Neural cell (in vitro differentiated cells): ENCODE data around the gene MSGN1. TPM values are rescaled to one million over a fixed set of nuclear protein-coding genes. Genes with fewer than 3 reads are reported as not detected.

ENCODE experiments used
- H2AFZ ChIP-seq: fragments of 200-600, 300-800 bp; sonication (generic), shearing (Covaris generic); 2 replicates; pipeline ENCODE4 v1.6.0; 2014; ENCODE audit warnings: low read depth, mild to moderate bottlenecking, antibody characterized with exemption, low read length, moderate library complexity
- H3F3A ChIP-seq: fragments of 200-600 bp; shearing (Covaris generic); 2 replicates; pipeline ENCODE4 v1.6.1; 2016; ENCODE audit warnings: mild to moderate bottlenecking, moderate library complexity, mixed read lengths, antibody characterized with exemption, low read length; ENCODE audit not compliant: insufficient read depth, poor library complexity, severe bottlenecking
- H3K27ac ChIP-seq: fragments of 200-600, 300-800 bp; sonication (generic), shearing (Covaris generic); 2 replicates; pipeline ENCODE4 v1.5.1; 2014; ENCODE audit warnings: mild to moderate bottlenecking, low read length, moderate library complexity
- H3K27me3 ChIP-seq: fragments of 300-800, 200-600 bp; sonication (generic), shearing (Covaris generic); 2 replicates; pipeline ENCODE4 v1.6.0; 2014; ENCODE audit warnings: mild to moderate bottlenecking, low read depth, low read length, moderate library complexity; ENCODE audit not compliant: insufficient read depth
- H3K36me3 ChIP-seq: fragments of 300-800, 200-600 bp; sonication (generic), shearing (Covaris generic); 2 replicates; pipeline ENCODE4 v1.5.1; 2014; ENCODE audit warnings: mild to moderate bottlenecking, antibody characterized with exemption, low read length, moderate library complexity; ENCODE audit not compliant: insufficient read depth
- H3K4me2 ChIP-seq: fragments of 300-800, 200-600 bp; sonication (generic), shearing (Covaris generic); 2 replicates; pipeline ENCODE4 v1.6.0; 2014; ENCODE audit warnings: mild to moderate bottlenecking, low read length
- H3K4me3 ChIP-seq: fragments of 300-800, 200-600 bp; sonication (generic), shearing (Covaris generic); 2 replicates; pipeline ENCODE4 v1.5.1; 2014; ENCODE audit warnings: mild to moderate bottlenecking, low read length, moderate library complexity
- H3K79me2 ChIP-seq: fragments of 200-600 bp; shearing (Covaris generic); replicated peaks from 2 replicates; pipeline ENCODE4 v1.6.0; 2014; ENCODE audit warnings: mild to moderate bottlenecking, low read length, moderate library complexity; ENCODE audit not compliant: insufficient read depth
- H3K9ac ChIP-seq: fragments of 300-800, 200-600 bp; sonication (generic), shearing (Covaris generic); 2 replicates; pipeline ENCODE4 v1.6.1; 2016; ENCODE audit warnings: mild to moderate bottlenecking, low read length, mixed read lengths
- H3K9me2 ChIP-seq: fragments of 200-600 bp; shearing (Covaris generic); 2 replicates; pipeline ENCODE4 v1.6.1; 2016; ENCODE audit warnings: mild to moderate bottlenecking, low read length, mixed read lengths; ENCODE audit not compliant: insufficient read depth
- H3K9me3 ChIP-seq: fragments of 200-600, 300-800 bp; sonication (generic), shearing (Covaris generic); 2 replicates; pipeline ENCODE4 v1.6.1; 2016; ENCODE audit warnings: mild to moderate bottlenecking, mixed run types, low read length, moderate library complexity, mixed read lengths
- H4K20me1 ChIP-seq: fragments of 200-600 bp; shearing (Covaris generic); 2 replicates; pipeline ENCODE4 v1.6.1; 2016; ENCODE audit warnings: mild to moderate bottlenecking, mixed run types; ENCODE audit not compliant: insufficient read depth
- CTCF ChIP-seq: fragments of 450-650 bp; IDR thresholded peaks from 2 replicates; pipeline ENCODE4 v1.5.1; 2014; ENCODE audit warnings: antibody characterized with exemption, mild to moderate bottlenecking, moderate library complexity; ENCODE audit not compliant: poor library complexity, severe bottlenecking
- EP300 ChIP-seq: fragments of 450-650 bp; conservative IDR thresholded peaks from 2 replicates; pipeline ENCODE4 v1.6.1; 2014; ENCODE audit warnings: antibody characterized with exemption, mild to moderate bottlenecking, moderate library complexity; ENCODE audit not compliant: poor library complexity, severe bottlenecking
- EZH2 ChIP-seq: fragments of 200-600, 300-800 bp; shearing (Covaris generic), sonication (generic); IDR thresholded peaks from 2 replicates; pipeline ENCODE4 v1.6.1; 2014; ENCODE audit warnings: antibody characterized with exemption, low read length, borderline replicate concordance, mild to moderate bottlenecking; ENCODE audit not compliant: insufficient read depth, poor library complexity, severe bottlenecking
- MXI1 ChIP-seq: fragments of 450-650 bp; conservative IDR thresholded peaks from 2 replicates; pipeline ENCODE4 v1.6.1; 2014; ENCODE audit warnings: antibody characterized with exemption, mild to moderate bottlenecking; ENCODE audit not compliant: poor library complexity, severe bottlenecking
- POLR2AphosphoS5 ChIP-seq: IDR thresholded peaks from 2 replicates; pipeline ENCODE4 v1.6.1; 2012
- RAD21 ChIP-seq: fragments of 450-650 bp; conservative IDR thresholded peaks from 2 replicates; pipeline ENCODE4 v1.6.1; 2014; ENCODE audit warnings: antibody characterized with exemption, mild to moderate bottlenecking, moderate library complexity
- REST ChIP-seq: IDR thresholded peaks from 2 replicates; pipeline ENCODE4 v1.6.1; 2012; ENCODE audit warnings: borderline replicate concordance
- SMC3 ChIP-seq: fragments of 450-650 bp; conservative IDR thresholded peaks from 2 replicates; pipeline ENCODE4 v1.6.1; 2014; ENCODE audit warnings: antibody characterized with exemption, mild to moderate bottlenecking, moderate library complexity; ENCODE audit not compliant: poor library complexity
- TAF1 ChIP-seq: IDR thresholded peaks from 2 replicates; pipeline ENCODE4 v1.6.1; 2012; ENCODE audit warnings: low read depth
- polyA plus RNA-seq: library from polyadenylated mRNA; depleted of rRNA; stranded (reverse); fragments of >200 nt; gene quantifications from 2 replicates; pipeline ENCODE4 v1.2.3, GENCODE V29; 2014

MSGN1 gene
- polyA plus RNA-seq, 1 donor from 2014 or later: not detected

DNA sequence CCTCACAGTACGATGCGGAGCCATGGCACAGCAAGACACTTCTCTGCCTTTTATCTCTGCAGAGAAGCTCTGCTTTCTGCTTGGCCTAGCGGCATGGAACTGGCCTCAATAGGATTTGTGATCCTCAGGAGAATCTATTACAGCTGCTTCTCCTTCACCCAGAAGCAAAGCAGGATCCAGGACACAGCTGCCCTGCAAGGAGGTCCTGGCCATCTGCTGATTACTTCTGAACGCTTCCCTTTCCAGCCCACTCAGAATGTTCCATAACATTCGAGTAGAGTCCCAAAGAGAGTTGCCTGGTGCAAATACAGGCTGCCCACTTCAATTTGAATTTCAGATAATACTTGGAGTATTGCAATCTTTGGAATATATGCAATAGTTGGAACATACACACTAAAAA is 33.0 kb downstream of the MSGN1 start:
- no peak overlapping the region for H3K9ac ChIP-seq
- no peaks in the 10 kb centered on the region for H3K36me3 ChIP-seq
- H2AFZ ChIP-seq: no peak overlapping the region
- H3K9me3 ChIP-seq: no peaks in the 10 kb centered on the region
- no peak overlapping the region for H3K4me2 ChIP-seq
- H4K20me1 ChIP-seq: no peaks in the 10 kb centered on the region
- no peaks in the 10 kb centered on the region for H3K79me2 ChIP-seq
- H3F3A ChIP-seq: no peaks in the 10 kb centered on the region
- H3K9me2 ChIP-seq: no peaks in the 10 kb centered on the region
- H3K27ac ChIP-seq: no peak overlapping the region
- TF ChIP-seq EP300 (no peak), SMC3 (no peak), EZH2 (no peak), MXI1 (no peak), TAF1 (no peak), POLR2AphosphoS5 (no peak), CTCF (no peak), RAD21 (no peak), REST (no peak)
- no peaks in the 10 kb centered on the region for H3K27me3 ChIP-seq
- H3K4me3 ChIP-seq: no peak overlapping the region

- H3K79me2 ChIP-seq: no peaks in the 10 kb centered on the region
- no peak for TF ChIP-seq MXI1
- no peak for TF ChIP-seq EZH2
- no peak for TF ChIP-seq POLR2AphosphoS5
- TF ChIP-seq SMC3: no peak
- no peak for TF ChIP-seq REST
- no peak for TF ChIP-seq RAD21
- TF ChIP-seq CTCF: no peak
- TF ChIP-seq EP300: no peak
- TF ChIP-seq TAF1: no peak
- no peaks in the 10 kb centered on the region for H3K9me3 ChIP-seq
- H3K9me2 ChIP-seq: no peaks in the 10 kb centered on the region
- no peak overlapping the region for H3K27ac ChIP-seq
- H3K9ac ChIP-seq: no peak overlapping the region
- H3K27me3 ChIP-seq: no peaks in the 10 kb centered on the region
- no peak overlapping the region for H3K4me3 ChIP-seq
- no peak overlapping the region for H2AFZ ChIP-seq
- H3K4me2 ChIP-seq: no peak overlapping the region
- H4K20me1 ChIP-seq: no peaks in the 10 kb centered on the region
- H3K36me3 ChIP-seq: no peaks in the 10 kb centered on the region
- no peaks in the 10 kb centered on the region for H3F3A ChIP-seq
Observed at GRCh38 chr2:17850151-17850550, 33.9 kb downstream of the MSGN1 start.
